Activated CD8-positive, alpha-beta T cell treated with anti-CD3 and anti-CD28 coated beads, Interleukin-2, amount 10 ng/mL, durations not matched to agents 7 days and 5 days (primary cell): ENCODE measurements around the gene EFNA2. TPM values are rescaled to one million over a fixed set of nuclear protein-coding genes. Genes with fewer than 3 reads are reported as not detected.

Source experiments
- ATAC-seq: fragments of 150-1000 bp; cut with Tn5 transposase; one replicate; pipeline ENCODE4 v1.10.0; 2021; ENCODE audit warnings: moderate library complexity
- CTCF ChIA-PET: fragments of 350-600 bp; sonication (Branson Sonifier 250); formaldehyde crosslinking; loops from one replicate; lab custom pipeline; 2021; ENCODE audit warnings: antibody characterized with exemption; lab: Charles Lee
- POLR2A ChIA-PET: fragments of 350-600 bp; sonication (Branson Sonifier 250); formaldehyde crosslinking; loops from one replicate; lab custom pipeline; 2021; ENCODE audit warnings: antibody characterized with exemption; lab: Charles Lee
- DNase-seq: peaks from one replicate; pipeline ENCODE4 v3.0.0-alpha.2; 2020
- H3K27ac Mint-ChIP-seq: one replicate; pipeline ENCODE4 v1.8.0; 2021; ENCODE audit warnings: mild to moderate bottlenecking, mixed read lengths
- H3K27me3 Mint-ChIP-seq: one replicate; pipeline ENCODE4 v1.8.0; 2021; ENCODE audit warnings: low read depth, mixed read lengths
- H3K36me3 Mint-ChIP-seq: one replicate; pipeline ENCODE4 v1.8.0; 2021; ENCODE audit warnings: low read depth, mixed read lengths
- H3K4me1 Mint-ChIP-seq: one replicate; pipeline ENCODE4 v1.8.0; 2021; ENCODE audit warnings: low read depth, mixed read lengths
- H3K4me3 Mint-ChIP-seq: one replicate; pipeline ENCODE4 v1.8.0; 2021; ENCODE audit warnings: mild to moderate bottlenecking, mixed read lengths
- H3K9me3 Mint-ChIP-seq: one replicate; pipeline ENCODE4 v1.8.0; 2022; ENCODE audit warnings: mixed read lengths; ENCODE audit not compliant: insufficient read depth
- total RNA-seq, 2 experiments: library from RNA; stranded (reverse); gene quantifications; one replicate each; pipeline ENCODE4 v1.2.3, GENCODE V29; 2021

The EFNA2 gene
- total RNA-seq, 2 experiments from 2014 or later: not detected

GRCh38 chr19:1274081-1274851, 11.4 kb upstream of the EFNA2 start:
- Mint-ChIP-seq H3K27ac (peak overlapping the region; percentile 73), H3K4me1 (peaks cover 49% of the 10 kb centered on the region), H3K4me3 (peak overlapping the region; percentile 68), H3K36me3 (peaks cover 65% of the 10 kb centered on the region), H3K27me3 (no peaks in the 10 kb centered on the region), H3K9me3 (no peaks in the 10 kb centered on the region)
- DNase-seq: no peak
- CTCF ChIA-PET: interaction anchor here (1.4 to 3.6 kb wide), 3 partner anchors 10 to 34 kb away, joined by 3 to 34 read pairs (median 6); no protein-coding TSS in a partner anchor
- POLR2A ChIA-PET: interaction anchor here (0.5 to 1.4 kb wide), 5 partner anchors 14 to 881 kb away, joined by 3 to 10 read pairs (median 4); no protein-coding TSS in a partner anchor
- no peak for ATAC-seq

- ChIA-PET POLR2A (interaction anchor here (0.5 to 1.5 kb wide), 8 partner anchors 8 to 882 kb away, joined by 3 to 13 read pairs (median 4); partner anchors contain the start of gene NDUFS7), CTCF (interaction anchor here (0.9 to 6.3 kb wide), 5 partner anchors 8 to 108 kb away, joined by 3 to 57 read pairs (median 4); no protein-coding TSS in a partner anchor)
- H3K9me3 Mint-ChIP-seq: no peaks in the 10 kb centered on the region
- no peaks in the 10 kb centered on the region for H3K27me3 Mint-ChIP-seq
- peaks cover 52% of the 10 kb centered on the region for H3K4me1 Mint-ChIP-seq
- no peak for DNase-seq
- H3K36me3 Mint-ChIP-seq: peaks cover 68% of the 10 kb centered on the region
- H3K4me3 Mint-ChIP-seq: peak overlapping the region; percentile 70
- H3K27ac Mint-ChIP-seq: peak overlapping the region; percentile 73
- no peak for ATAC-seq
Observed at GRCh38 chr19:1274852-1275259, 10.8 kb upstream of the EFNA2 start.

- Mint-ChIP-seq H3K27me3 (no peaks in the 10 kb centered on the region), H3K9me3 (no peaks in the 10 kb centered on the region), H3K4me1 (peaks cover 54% of the 10 kb centered on the region), H3K27ac (peak within 1 kb of the TSS; percentile 95), H3K4me3 (peak within 1 kb of the TSS; percentile 79), H3K36me3 (peaks cover 68% of the 10 kb centered on the region)
- POLR2A ChIA-PET: interaction anchor here (0.6 to 1.5 kb wide), 9 partner anchors 9 to 167 kb away, joined by 3 to 13 read pairs (median 4); partner anchors contain the start of gene NDUFS7
- CTCF ChIA-PET: interaction anchor here (0.9 to 6.3 kb wide), 5 partner anchors 9 to 108 kb away, joined by 3 to 57 read pairs (median 4); no protein-coding TSS in a partner anchor
- peak; percentile 98 for DNase-seq
- peak; percentile 82 for ATAC-seq
Observed at GRCh38 chr19:1275260-1275975, 10.3 kb upstream of the EFNA2 start, which contains the start of gene FAM174C. TSS of gene FAM174C (plus strand) at chr19:1275530. CDS start at chr19:1275550, 20 bp downstream.

GRCh38 chr19:1275976-1276627, 9.6 kb upstream of the EFNA2 start:
- peak overlapping the region; percentile 95 for H3K27ac Mint-ChIP-seq
- peaks cover 62% of the 10 kb centered on the region for H3K36me3 Mint-ChIP-seq
- H3K4me1 Mint-ChIP-seq: peaks cover 47% of the 10 kb centered on the region
- H3K27me3 Mint-ChIP-seq: no peaks in the 10 kb centered on the region
- H3K9me3 Mint-ChIP-seq: no peaks in the 10 kb centered on the region
- peak overlapping the region; percentile 79 for H3K4me3 Mint-ChIP-seq
- ChIA-PET POLR2A (interaction anchor here (1.5 kb wide), 1 partner anchor 107 kb away, joined by 4 read pairs; the partner anchor contains the start of gene NDUFS7), CTCF (interaction anchor here (0.9 to 6.3 kb wide), 2 partner anchors 8 to 32 kb away, joined by 3 to 57 read pairs; no protein-coding TSS in a partner anchor)
- no peak for DNase-seq
- no peak for ATAC-seq

- Mint-ChIP-seq H3K9me3 (no peaks in the 10 kb centered on the region), H3K4me3 (peak overlapping the region; percentile 79), H3K36me3 (peaks cover 57% of the 10 kb centered on the region), H3K27me3 (no peaks in the 10 kb centered on the region), H3K4me1 (peaks cover 42% of the 10 kb centered on the region), H3K27ac (peak overlapping the region; percentile 95)
- ChIA-PET POLR2A (interaction anchor here (1.6 kb wide), 1 partner anchor 8 kb away, joined by 7 read pairs; the partner anchor contains the start of gene CIRBP), CTCF (interaction anchor here (0.9 to 6.3 kb wide), 3 partner anchors 8 to 107 kb away, joined by 3 to 57 read pairs (median 5); partner anchors contain the start of gene NDUFS7)
- ATAC-seq (no peak), DNase-seq (peak; percentile 59)
Observed at GRCh38 chr19:1276628-1277022, 9.0 kb upstream of the EFNA2 start.

GRCh38 chr19:1277061-1277460, 8.6 kb upstream of the EFNA2 start:
- ChIA-PET CTCF (interaction anchor here (1.1 to 6.3 kb wide), 3 partner anchors 33 to 106 kb away, joined by 4 to 57 read pairs (median 5); partner anchors contain the start of gene NDUFS7), POLR2A (interaction anchor here (1.6 kb wide), 1 partner anchor 8 kb away, joined by 7 read pairs; the partner anchor contains the start of gene CIRBP)
- Mint-ChIP-seq H3K27me3 (no peaks in the 10 kb centered on the region), H3K9me3 (no peaks in the 10 kb centered on the region), H3K27ac (peak overlapping the region; percentile 95), H3K4me3 (peak overlapping the region; percentile 79), H3K36me3 (peaks cover 53% of the 10 kb centered on the region), H3K4me1 (peaks cover 40% of the 10 kb centered on the region)
- DNase-seq: no peak
- ATAC-seq: no peak

GRCh38 chr19:1278074-1278473, 7.6 kb upstream of the EFNA2 start:
- ATAC-seq (no peak), DNase-seq (no peak)
- peaks cover 31% of the 10 kb centered on the region for H3K4me1 Mint-ChIP-seq
- H3K27ac Mint-ChIP-seq: peak overlapping the region; percentile 25
- peaks cover 43% of the 10 kb centered on the region for H3K36me3 Mint-ChIP-seq
- ChIA-PET CTCF (interaction anchor here (1.1 to 6.3 kb wide), 3 partner anchors 9 to 94 kb away, joined by 3 to 57 read pairs (median 4); partner anchors contain the start of gene CIRBP), POLR2A (interaction anchor here (1.6 kb wide), 1 partner anchor 9 kb away, joined by 7 read pairs; the partner anchor contains the start of gene CIRBP)
- H3K9me3 Mint-ChIP-seq: no peaks in the 10 kb centered on the region
- no peak overlapping the region for H3K4me3 Mint-ChIP-seq
- no peaks in the 10 kb centered on the region for H3K27me3 Mint-ChIP-seq

- H3K9me3 Mint-ChIP-seq: no peaks in the 10 kb centered on the region
- no peaks in the 10 kb centered on the region for H3K27me3 Mint-ChIP-seq
- no peak overlapping the region for H3K4me3 Mint-ChIP-seq
- H3K36me3 Mint-ChIP-seq: peaks cover 35% of the 10 kb centered on the region
- ChIA-PET CTCF (interaction anchor here (0.9 to 6.3 kb wide), 14 partner anchors 10 to 193 kb away, joined by 3 to 57 read pairs (median 4); partner anchors contain the start of gene CIRBP), POLR2A (interaction anchor here (1.2 to 1.3 kb wide), 2 partner anchors 9 to 10 kb away, joined by 7 to 8 read pairs; partner anchors contain the start of gene CIRBP)
- peaks cover 24% of the 10 kb centered on the region for H3K4me1 Mint-ChIP-seq
- DNase-seq (no peak), ATAC-seq (no peak)
- no peak overlapping the region for H3K27ac Mint-ChIP-seq
Observed at GRCh38 chr19:1278713-1279660, 6.7 kb upstream of the EFNA2 start.

- no peaks in the 10 kb centered on the region for H3K9me3 Mint-ChIP-seq
- CTCF ChIA-PET: interaction anchor here (0.9 to 6.3 kb wide), 13 partner anchors 10 to 192 kb away, joined by 3 to 57 read pairs (median 4); partner anchors contain the start of gene CIRBP
- peaks cover 22% of the 10 kb centered on the region for H3K4me1 Mint-ChIP-seq
- peaks cover 8% of the 10 kb centered on the region for H3K27me3 Mint-ChIP-seq
- POLR2A ChIA-PET: interaction anchor here (0.6 to 1.3 kb wide), 4 partner anchors 10 to 103 kb away, joined by 3 to 8 read pairs (median 5); partner anchors contain the start of gene CIRBP
- DNase-seq (peak; percentile 86), ATAC-seq (peak; percentile 12)
- peak overlapping the region; percentile 49 for H3K27ac Mint-ChIP-seq
- peaks cover 28% of the 10 kb centered on the region for H3K36me3 Mint-ChIP-seq
- H3K4me3 Mint-ChIP-seq: no peak overlapping the region
Observed at GRCh38 chr19:1279782-1280341, 5.8 kb upstream of the EFNA2 start.
